Naive thymus-derived CD4-positive, alpha-beta T cell (primary cell): Measurements from ENCODE around the gene SLC25A11. TPM values are rescaled to one million over a fixed set of nuclear protein-coding genes. Genes with fewer than 3 reads are reported as not detected.
"Not testable (repeated sequence)": the region's sequence is repeated elsewhere in the genome, so short reads cannot be mapped to it uniquely, and the experiment has no call there.

Experiments
- ATAC-seq: fragments of 150-1000 bp; cut with Tn5 transposase; 2 replicates; pipeline ENCODE4 v1.10.0; 2021; ENCODE audit warnings: mild to moderate bottlenecking, moderate library complexity
- CTCF ChIA-PET: fragments of 350-600 bp; sonication (Branson Sonifier 250); formaldehyde crosslinking; loops from one replicate; lab custom pipeline; 2021; ENCODE audit warnings: antibody characterized with exemption; lab: Charles Lee
- POLR2A ChIA-PET: fragments of 350-600 bp; sonication (Branson Sonifier 250); formaldehyde crosslinking; loops from one replicate; lab custom pipeline; 2021; ENCODE audit warnings: antibody characterized with exemption, inconsistent platforms; lab: Charles Lee
- DNase-seq, 9 donors: peaks; one replicate each; pipeline versions ENCODE4 v3.0.0 to v3.0.0-alpha.2; 2020 to 2022; ENCODE audit warnings: mixed read lengths in 1 of 9
- H3K27ac ChIP-seq: one replicate; pipeline ENCODE4 v1.7.0; 2013; ENCODE audit warnings: mild to moderate bottlenecking, low read depth, low read length, moderate library complexity
- H3K27me3 ChIP-seq, 2 donors: one replicate each; pipeline ENCODE4 v1.7.0; 2013; ENCODE audit warnings: low read length in 2 of 2, mild to moderate bottlenecking in 2 of 2, moderate library complexity in 2 of 2; ENCODE audit not compliant: control insufficient read depth in 2 of 2, insufficient read depth in 2 of 2
- H3K36me3 ChIP-seq, 3 experiments: 1 replicate in 2 of 3; 2 replicates in 1 of 3; pipeline ENCODE4 v1.7.0; 2013; ENCODE audit warnings: low read length in 3 of 3, mild to moderate bottlenecking in 3 of 3, moderate library complexity in 1 of 3; ENCODE audit not compliant: insufficient read depth in 3 of 3, control insufficient read depth in 2 of 3
- H3K4me1 ChIP-seq, 2 donors: one replicate each; pipeline ENCODE4 v1.7.0; 2013; ENCODE audit warnings: low read length in 2 of 2, mild to moderate bottlenecking in 2 of 2, moderate library complexity in 1 of 2; ENCODE audit not compliant: control insufficient read depth in 2 of 2, insufficient read depth in 2 of 2
- H3K4me3 ChIP-seq: 2 replicates; pipeline ENCODE4 v1.7.0; 2013; ENCODE audit warnings: mild to moderate bottlenecking, low read length
- H3K9me3 ChIP-seq, 3 experiments: 1 replicate in 2 of 3; 2 replicates in 1 of 3; pipeline ENCODE4 v1.7.0; 2013; ENCODE audit warnings: low read length in 3 of 3; ENCODE audit not compliant: control insufficient read depth in 2 of 3
- H3K27ac Mint-ChIP-seq, 9 donors: one replicate each; pipeline ENCODE4 v1.8.0; 2020 to 2022; ENCODE audit warnings: mixed read lengths in 9 of 9, mild to moderate bottlenecking in 8 of 9, moderate library complexity in 5 of 9, inconsistent platforms in 2 of 9
- H3K27me3 Mint-ChIP-seq, 5 donors: one replicate each; pipeline ENCODE4 v1.8.0; 2021 to 2022; ENCODE audit warnings: mixed read lengths in 5 of 5, mild to moderate bottlenecking in 1 of 5
- H3K36me3 Mint-ChIP-seq, 5 donors: one replicate each; pipeline ENCODE4 v1.8.0; 2020 to 2022; ENCODE audit warnings: mixed read lengths in 5 of 5, mild to moderate bottlenecking in 3 of 5, inconsistent platforms in 1 of 5
- H3K4me1 Mint-ChIP-seq, 7 donors: one replicate each; pipeline ENCODE4 v1.8.0; 2020 to 2022; ENCODE audit warnings: mixed read lengths in 7 of 7, mild to moderate bottlenecking in 3 of 7, inconsistent platforms in 1 of 7
- H3K4me3 Mint-ChIP-seq, 10 donors: one replicate each; pipeline ENCODE4 v1.8.0; 2020 to 2022; ENCODE audit warnings: mild to moderate bottlenecking in 10 of 10, mixed read lengths in 10 of 10, moderate library complexity in 6 of 10, inconsistent platforms in 2 of 10
- H3K9me3 Mint-ChIP-seq, 11 donors: one replicate each; pipeline ENCODE4 v1.8.0; 2020 to 2022; ENCODE audit warnings: mixed read lengths in 11 of 11, mild to moderate bottlenecking in 4 of 11, inconsistent platforms in 1 of 11, moderate library complexity in 1 of 11
- intact Hi-C, 2 donors: fragments of 100-400 bp; cut with micrococcal nuclease; formaldehyde crosslinking; loops; one replicate each; pipeline ENCODE4 v1.15.1; 2023
- polyA plus RNA-seq, 2 donors: library from polyadenylated mRNA; unstranded; fragments of 300-500 nt; fragmentation: Illumina TruSeq; gene quantifications; one replicate each; pipeline ENCODE4 v1.2.3, GENCODE V29; 2021
- total RNA-seq, 6 experiments: library from RNA in 5 of 6; stranded (reverse) in 5 of 6; gene quantifications; 1 replicate in 5 of 6; 2 replicates in 1 of 6; pipeline ENCODE4 v1.2.3 and lab custom pipeline; 2021 to 2026

Gene SLC25A11
- total and polyA plus RNA-seq, 7 experiments from 2014 or later = 27.0 to 86.8 (median 50.2) TPM

DNA sequence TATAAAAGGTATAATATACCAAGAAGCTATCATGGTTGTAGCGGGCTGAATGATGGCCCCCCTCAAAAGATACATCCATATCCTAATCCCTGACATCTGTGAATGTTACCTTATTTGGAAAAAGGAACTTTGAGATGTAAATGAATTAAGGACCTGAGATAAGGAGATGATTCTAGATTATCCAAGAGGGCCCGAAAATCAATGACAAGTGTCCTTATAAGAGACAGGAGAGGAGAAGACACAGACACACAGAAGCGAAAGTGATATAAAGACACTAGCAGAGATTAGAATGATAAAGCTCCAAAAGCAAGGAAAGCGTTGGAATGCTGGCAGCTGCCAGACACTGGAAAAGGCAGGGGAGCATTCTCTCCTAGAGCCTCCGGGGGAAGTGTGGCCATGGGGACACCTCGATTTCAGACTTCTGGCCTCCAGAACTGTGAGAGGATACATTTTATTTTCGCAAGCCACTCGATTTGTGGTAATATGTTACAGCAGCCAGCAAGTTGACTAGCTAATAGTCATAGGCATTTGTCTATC, 20.3 kb downstream of the SLC25A11 start:
- Mint-ChIP-seq H3K9me3 (no peaks in the 10 kb centered on the region), H3K36me3 (peaks cover 0 to 3% (median 0%) of the 10 kb centered on the region in 5 donors), H3K27ac (no peak overlapping the region), H3K4me1 (peaks cover 0 to 4% (median 0%) of the 10 kb centered on the region in 7 donors), H3K4me3 (no peak overlapping the region), H3K27me3 (no peaks in the 10 kb centered on the region)
- Histone ChIP-seq H3K4me3 (no peak overlapping the region), H3K27me3 (no peaks in the 10 kb centered on the region), H3K4me1 (no peaks in the 10 kb centered on the region), H3K9me3 (no peaks in the 10 kb centered on the region), H3K27ac (no peak overlapping the region), H3K36me3 (no peaks in the 10 kb centered on the region)
- ChIA-PET CTCF (no interaction called here), POLR2A (interaction anchor here (0.6 to 1.4 kb wide), 3 partner anchors 9 to 48 kb away, joined by 3 to 6 read pairs (median 4); partner anchors contain the start of gene SPAG7)
- no peak for ATAC-seq
- intact Hi-C loops = no loop called here
- DNase-seq = no peak

DNA sequence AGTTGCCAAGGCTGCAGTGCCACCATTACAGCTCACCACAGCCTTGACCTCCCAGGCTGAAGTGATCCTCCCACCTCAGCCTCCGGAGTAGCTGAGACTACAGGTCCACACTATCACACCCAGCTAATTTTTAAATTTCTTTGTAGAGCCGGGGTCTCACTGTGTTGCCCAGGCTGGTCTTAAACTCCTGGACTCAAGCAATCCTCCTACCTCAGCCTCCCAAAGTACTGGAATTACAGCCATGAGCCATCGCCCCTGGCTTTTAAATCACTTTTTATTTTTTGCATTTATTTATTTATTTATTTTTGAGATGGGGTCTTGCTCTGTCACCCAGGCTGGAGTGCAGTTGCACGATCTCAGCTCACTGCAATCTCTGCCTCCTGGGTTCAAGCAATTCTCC, 25.3 kb downstream of the SLC25A11 start:
- ATAC-seq, H3K27me3 ChIP-seq, H3K4me3 ChIP-seq, intact Hi-C loops, H3K36me3 ChIP-seq, H3K27ac Mint-ChIP-seq, POLR2A ChIA-PET, H3K36me3 Mint-ChIP-seq, H3K4me1 ChIP-seq, H3K4me3 Mint-ChIP-seq, H3K9me3 ChIP-seq, H3K9me3 Mint-ChIP-seq, H3K4me1 Mint-ChIP-seq, DNase-seq, H3K27me3 Mint-ChIP-seq, H3K27ac ChIP-seq: not testable (repeated sequence)
- CTCF ChIA-PET = interaction anchor here (0.6 to 2.7 kb wide), 2 partner anchors 25 to 497 kb away, joined by 4 to 6 read pairs; partner anchors contain the start of genes RNF167 and SLC25A11

GRCh38 chr17:4913994-4914393, 25.9 kb downstream of the SLC25A11 start:
- CTCF ChIA-PET = interaction anchor here (0.6 to 2.7 kb wide), 2 partner anchors 26 to 283 kb away, joined by 3 to 6 read pairs; partner anchors contain the start of genes RNF167 and SLC25A11
- DNase-seq (no peak), ATAC-seq (no peak)
- H3K27ac Mint-ChIP-seq = no peak overlapping the region
- H3K4me3 ChIP-seq = no peak overlapping the region
- POLR2A ChIA-PET = no interaction called here
- H3K9me3 Mint-ChIP-seq = no peaks in the 10 kb centered on the region
- H3K36me3 Mint-ChIP-seq = peaks cover 0 to 3% (median 0%) of the 10 kb centered on the region in 5 donors
- no peak overlapping the region for H3K4me3 Mint-ChIP-seq
- H3K27me3 ChIP-seq = no peaks in the 10 kb centered on the region
- peaks cover 0 to 2% (median 0%) of the 10 kb centered on the region in 7 donors for H3K4me1 Mint-ChIP-seq
- H3K27me3 Mint-ChIP-seq = peaks cover 0 to 8% (median 0%) of the 10 kb centered on the region in 5 donors
- H3K9me3 ChIP-seq = no peaks in the 10 kb centered on the region
- intact Hi-C loops = no loop called here
- H3K4me1 ChIP-seq = peaks cover 1 to 10% of the 10 kb centered on the region in 2 donors
- no peaks in the 10 kb centered on the region for H3K36me3 ChIP-seq
- H3K27ac ChIP-seq = no peak overlapping the region

DNA sequence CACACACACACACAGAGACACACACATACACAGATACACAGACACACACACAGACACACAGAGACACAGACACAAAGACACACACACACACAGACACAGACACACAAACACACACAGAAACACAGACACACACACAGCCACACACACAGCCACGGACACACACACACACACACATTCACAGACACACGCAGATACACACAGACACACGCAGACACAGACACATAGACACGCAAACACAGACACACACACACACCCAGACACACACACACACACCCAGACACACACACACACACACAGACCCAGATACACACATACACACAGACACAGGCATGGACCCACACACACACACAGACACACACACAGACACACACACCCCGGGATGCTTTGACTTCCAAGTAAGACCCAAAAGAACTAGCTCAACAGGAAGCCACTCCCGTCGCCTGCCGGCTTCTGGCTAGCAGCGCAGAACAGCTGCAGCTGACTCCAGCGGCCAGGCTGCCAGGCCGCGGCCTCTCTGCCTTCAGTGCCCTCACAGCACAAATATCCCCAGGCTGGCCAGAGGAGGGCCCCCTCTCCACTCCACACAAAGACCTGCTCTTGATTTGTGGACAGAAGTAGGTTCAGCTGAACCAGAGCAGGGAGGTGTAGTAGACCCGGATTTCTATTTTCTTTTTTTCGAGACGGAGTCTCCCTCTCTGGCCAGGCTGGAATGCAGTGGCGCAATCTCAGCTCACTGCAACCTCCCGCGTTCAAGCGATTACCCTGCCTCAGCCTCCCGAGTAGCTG, 30.9 kb downstream of the SLC25A11 start:
- Histone ChIP-seq H3K27me3 (no peaks in the 10 kb centered on the region), H3K36me3 (no peaks in the 10 kb centered on the region), H3K4me1 (peaks cover 7 to 20% of the 10 kb centered on the region in 2 donors), H3K4me3 (peak overlapping the region; percentile 13), H3K27ac (peak overlapping the region; percentile 56), H3K9me3 (no peaks in the 10 kb centered on the region)
- peak; percentile 97 for ATAC-seq
- Mint-ChIP-seq H3K4me3 (no peak overlapping the region), H3K9me3 (no peaks in the 10 kb centered on the region), H3K27ac (no peak overlapping the region), H3K36me3 (no peaks in the 10 kb centered on the region), H3K4me1 (peaks cover 0 to 5% (median 0%) of the 10 kb centered on the region in 7 donors), H3K27me3 (peaks cover 0 to 15% (median 0%) of the 10 kb centered on the region in 5 donors)
- CTCF ChIA-PET = interaction anchor here (0.6 to 1.8 kb wide), 16 partner anchors 8 to 289 kb away, joined by 3 to 10 read pairs (median 4); partner anchors contain the start of genes C17orf107, CAMTA2, RNF167 and SLC25A11
- peak; percentile 47 to 77 (median 69) for DNase-seq
- POLR2A ChIA-PET = interaction anchor here (0.7 to 3.3 kb wide), 13 partner anchors 9 to 199 kb away, joined by 3 to 20 read pairs (median 5); partner anchors contain the start of genes ARRB2, C17orf107, CAMTA2 and PFN1
- intact Hi-C loops = loop anchor here (1.0 to 2.0 kb wide), 9 partner anchors 32 to 153 kb away; partner anchors contain the start of genes SPAG7 (in 2 of the 2), CAMTA2 (in 1 of the 2), PFN1 (in 1 of the 2) and RNF167 (in 1 of the 2)

- Histone ChIP-seq H3K27me3 (no peaks in the 10 kb centered on the region), H3K9me3 (no peaks in the 10 kb centered on the region), H3K36me3 (no peaks in the 10 kb centered on the region), H3K27ac (peak overlapping the region; percentile 56), H3K4me3 (peak overlapping the region; percentile 13), H3K4me1 (peaks cover 10 to 25% of the 10 kb centered on the region in 2 donors)
- intact Hi-C loops = loop anchor here (2.0 kb wide), 2 partner anchors 32 to 40 kb away; partner anchors contain the start of genes PFN1 (in 1 of the 2), RNF167 (in 1 of the 2) and SLC25A11 (in 1 of the 2)
- ATAC-seq (no peak), DNase-seq (peak in 3 of 9 donors; percentile 20 to 31 (median 27))
- H3K4me3 Mint-ChIP-seq = no peak overlapping the region
- H3K27ac Mint-ChIP-seq = no peak overlapping the region
- no peaks in the 10 kb centered on the region for H3K36me3 Mint-ChIP-seq
- peaks cover 0 to 15% (median 0%) of the 10 kb centered on the region in 5 donors for H3K27me3 Mint-ChIP-seq
- no peaks in the 10 kb centered on the region for H3K9me3 Mint-ChIP-seq
- H3K4me1 Mint-ChIP-seq = peaks cover 4 to 11% (median 6%) of the 10 kb centered on the region in 7 donors
- CTCF ChIA-PET = interaction anchor here (0.9 to 1.8 kb wide), 10 partner anchors 8 to 75 kb away, joined by 3 to 10 read pairs (median 5); partner anchors contain the start of genes C17orf107, RNF167 and SLC25A11
- POLR2A ChIA-PET = interaction anchor here (0.9 to 3.3 kb wide), 10 partner anchors 9 to 198 kb away, joined by 3 to 20 read pairs (median 6); partner anchors contain the start of genes ARRB2, C17orf107, PFN1 and RNF167
These were observed 31.5 kb downstream of the SLC25A11 start for GRCh38 chr17:4908301-4908700.

DNA sequence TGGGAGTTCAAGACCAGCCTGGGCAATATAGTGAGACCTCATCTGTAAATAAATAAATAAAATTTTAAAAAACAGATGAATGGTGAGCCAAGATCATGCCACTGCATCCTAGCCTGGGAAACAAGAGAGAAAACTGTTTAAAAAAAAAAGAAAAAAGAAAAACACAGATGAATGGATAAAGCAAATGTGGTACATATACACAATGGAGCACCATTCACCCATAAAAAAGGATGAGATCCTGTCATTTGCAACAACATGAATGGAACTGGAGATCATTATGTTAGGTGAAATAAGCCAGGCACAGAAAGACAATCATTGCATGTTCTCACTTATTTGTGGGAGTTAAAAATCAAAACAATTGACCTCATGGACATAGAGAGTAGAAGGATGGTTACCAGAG, 33.2 kb downstream of the SLC25A11 start:
- H3K27me3 ChIP-seq, intact Hi-C loops, CTCF ChIA-PET, POLR2A ChIA-PET, H3K4me3 ChIP-seq, H3K9me3 Mint-ChIP-seq, H3K27ac ChIP-seq, H3K36me3 ChIP-seq, H3K36me3 Mint-ChIP-seq, ATAC-seq, H3K9me3 ChIP-seq, DNase-seq: not testable (repeated sequence)
- Mint-ChIP-seq H3K27ac (peak overlapping the region in 4 of 9 donors; percentile 2 to 51 (median 19)), H3K27me3 (peaks cover 0 to 12% (median 0%) of the 10 kb centered on the region in 5 donors), H3K4me1 (peaks cover 12 to 25% (median 19%) of the 10 kb centered on the region in 7 donors), H3K4me3 (peak overlapping the region in 2 of 10 donors; percentile 11)
- H3K4me1 ChIP-seq = peaks cover 25 to 34% of the 10 kb centered on the region in 2 donors
